ENCODE results near the gene PDE6H.

Gene PDE6H

GRCh38 chr12:14999695-15000365, 27.0 kb downstream of the PDE6H start:
- DNase-seq (ENCODE audit: low spot score in 2 of 2) (no peak), ATAC-seq (replicated peaks; ENCODE audit: extremely low read depth, poor library complexity, severe bottlenecking) (no peak)
- Mint-ChIP-seq H3K27ac (ENCODE audit: low read depth) (no peak overlapping the region), H3K27me3 (peaks cover 42% of the 10 kb centered on the region), H3K4me3 (no peak overlapping the region), H3K36me3 (ENCODE audit: insufficient read depth) (no peaks in the 10 kb centered on the region), H3K9me3 (no peaks in the 10 kb centered on the region), H3K4me1 (peaks cover 6% of the 10 kb centered on the region)

GRCh38 chr12:15000575-15000974, 27.7 kb downstream of the PDE6H start:
- Mint-ChIP-seq H3K9me3 (no peaks in the 10 kb centered on the region), H3K4me1 (peaks cover under 1% of the 10 kb centered on the region), H3K27ac (ENCODE audit: low read depth) (no peak overlapping the region), H3K4me3 (no peak overlapping the region), H3K36me3 (ENCODE audit: insufficient read depth) (no peaks in the 10 kb centered on the region), H3K27me3 (peaks cover 49% of the 10 kb centered on the region)
- DNase-seq (ENCODE audit: low spot score in 2 of 2) (no peak), ATAC-seq (replicated peaks; ENCODE audit: extremely low read depth, poor library complexity, severe bottlenecking) (no peak)

GRCh38 chr12:15001733-15002382, 29.0 kb downstream of the PDE6H start:
- H3K27me3 Mint-ChIP-seq = peaks cover 62% of the 10 kb centered on the region

GRCh38 chr12:15004421-15004820, 31.6 kb downstream of the PDE6H start:
- DNase-seq (ENCODE audit: low spot score in 2 of 2) (no peak), ATAC-seq (replicated peaks; ENCODE audit: extremely low read depth, poor library complexity, severe bottlenecking) (no peak)
- peaks cover 66% of the 10 kb centered on the region for H3K27me3 Mint-ChIP-seq
- no peaks in the 10 kb centered on the region for H3K9me3 Mint-ChIP-seq
- no peaks in the 10 kb centered on the region for H3K36me3 Mint-ChIP-seq (ENCODE audit: insufficient read depth)
- H3K4me3 Mint-ChIP-seq = no peak overlapping the region
- no peaks in the 10 kb centered on the region for H3K4me1 Mint-ChIP-seq
- no peak overlapping the region for H3K27ac Mint-ChIP-seq (ENCODE audit: low read depth)

More at GRCh38 chr12:15001733-15002382, 29.0 kb downstream of the PDE6H start:
- no peak for ATAC-seq (replicated peaks; ENCODE audit: extremely low read depth, poor library complexity, severe bottlenecking)
- Mint-ChIP-seq H3K4me1 (no peaks in the 10 kb centered on the region), H3K36me3 (ENCODE audit: insufficient read depth) (no peaks in the 10 kb centered on the region), H3K9me3 (no peaks in the 10 kb centered on the region), H3K27ac (ENCODE audit: low read depth) (no peak overlapping the region), H3K4me3 (no peak overlapping the region)
- DNase-seq (ENCODE audit: low spot score in 2 of 2) = no peak

GRCh38 chr12:15005064-15005463, 32.2 kb downstream of the PDE6H start:
- Mint-ChIP-seq H3K36me3 (ENCODE audit: insufficient read depth) (no peaks in the 10 kb centered on the region), H3K4me3 (no peak overlapping the region), H3K27me3 (peaks cover 71% of the 10 kb centered on the region), H3K4me1 (no peaks in the 10 kb centered on the region), H3K27ac (ENCODE audit: low read depth) (no peak overlapping the region), H3K9me3 (no peaks in the 10 kb centered on the region)
- no peak for DNase-seq (ENCODE audit: low spot score in 2 of 2)
- no peak for ATAC-seq (replicated peaks; ENCODE audit: extremely low read depth, poor library complexity, severe bottlenecking)

GRCh38 chr12:15007551-15007950, 34.7 kb downstream of the PDE6H start:
- DNase-seq (ENCODE audit: low spot score in 2 of 2) (no peak), ATAC-seq (replicated peaks; ENCODE audit: extremely low read depth, poor library complexity, severe bottlenecking) (no peak)
- no peaks in the 10 kb centered on the region for H3K9me3 Mint-ChIP-seq
- H3K27ac Mint-ChIP-seq (ENCODE audit: low read depth) = no peak overlapping the region
- H3K36me3 Mint-ChIP-seq (ENCODE audit: insufficient read depth) = no peaks in the 10 kb centered on the region
- H3K27me3 Mint-ChIP-seq = peaks cover 68% of the 10 kb centered on the region
- H3K4me3 Mint-ChIP-seq = no peak overlapping the region
- no peaks in the 10 kb centered on the region for H3K4me1 Mint-ChIP-seq

- ATAC-seq (replicated peaks; ENCODE audit: extremely low read depth, poor library complexity, severe bottlenecking) = no peak
- Mint-ChIP-seq H3K4me3 (no peak overlapping the region), H3K27ac (ENCODE audit: low read depth) (no peak overlapping the region), H3K9me3 (no peaks in the 10 kb centered on the region), H3K27me3 (peaks cover 36% of the 10 kb centered on the region), H3K4me1 (no peaks in the 10 kb centered on the region), H3K36me3 (ENCODE audit: insufficient read depth) (no peaks in the 10 kb centered on the region)
- no peak for DNase-seq (ENCODE audit: low spot score in 2 of 2)
Measured at GRCh38 chr12:15011162-15011561, 38.3 kb downstream of the PDE6H start.

GRCh38 chr12:15013634-15014179, 40.9 kb downstream of the PDE6H start:
- Mint-ChIP-seq H3K27ac (ENCODE audit: low read depth) (no peak overlapping the region), H3K4me3 (no peak overlapping the region), H3K27me3 (peaks cover 26% of the 10 kb centered on the region), H3K9me3 (no peaks in the 10 kb centered on the region), H3K4me1 (no peaks in the 10 kb centered on the region), H3K36me3 (ENCODE audit: insufficient read depth) (no peaks in the 10 kb centered on the region)
- ATAC-seq (replicated peaks; ENCODE audit: extremely low read depth, poor library complexity, severe bottlenecking) (no peak), DNase-seq (ENCODE audit: low spot score in 2 of 2) (no peak)

- Mint-ChIP-seq H3K36me3 (ENCODE audit: insufficient read depth) (no peaks in the 10 kb centered on the region), H3K27me3 (peaks cover 18% of the 10 kb centered on the region), H3K4me1 (no peaks in the 10 kb centered on the region), H3K27ac (ENCODE audit: low read depth) (no peak overlapping the region), H3K4me3 (no peak overlapping the region), H3K9me3 (no peaks in the 10 kb centered on the region)
- ATAC-seq (replicated peaks; ENCODE audit: extremely low read depth, poor library complexity, severe bottlenecking) = no peak
- DNase-seq (ENCODE audit: low spot score in 2 of 2) = no peak
Measured at GRCh38 chr12:15014708-15015107, 41.9 kb downstream of the PDE6H start.

- H3K9me3 Mint-ChIP-seq = no peaks in the 10 kb centered on the region
- no peaks in the 10 kb centered on the region for H3K36me3 Mint-ChIP-seq (ENCODE audit: insufficient read depth)
Measured at GRCh38 chr12:15015121-15015520, 42.3 kb downstream of the PDE6H start.

GRCh38 chr12:15020156-15020555, 47.3 kb downstream of the PDE6H start:
- no peaks in the 10 kb centered on the region for H3K4me1 Mint-ChIP-seq
- peaks cover 45% of the 10 kb centered on the region for H3K27me3 Mint-ChIP-seq
- H3K9me3 Mint-ChIP-seq = no peaks in the 10 kb centered on the region
- no peak overlapping the region for H3K4me3 Mint-ChIP-seq
- no peaks in the 10 kb centered on the region for H3K36me3 Mint-ChIP-seq (ENCODE audit: insufficient read depth)
- DNase-seq (ENCODE audit: low spot score in 2 of 2) (no peak), ATAC-seq (replicated peaks; ENCODE audit: extremely low read depth, poor library complexity, severe bottlenecking) (no peak)
- H3K27ac Mint-ChIP-seq (ENCODE audit: low read depth) = no peak overlapping the region

More at GRCh38 chr12:15015121-15015520, 42.3 kb downstream of the PDE6H start:
- H3K27ac Mint-ChIP-seq (ENCODE audit: low read depth) = no peak overlapping the region
- H3K4me3 Mint-ChIP-seq = no peak overlapping the region
- ATAC-seq (replicated peaks; ENCODE audit: extremely low read depth, poor library complexity, severe bottlenecking) (no peak), DNase-seq (ENCODE audit: low spot score in 2 of 2) (no peak)
- peaks cover 15% of the 10 kb centered on the region for H3K27me3 Mint-ChIP-seq
- H3K4me1 Mint-ChIP-seq = no peaks in the 10 kb centered on the region
